ENCODE data around the gene PIK3R2. TPM values are rescaled to one million over a fixed set of nuclear protein-coding genes. Genes with fewer than 3 reads are reported as not detected.

PIK3R2 gene
- 1.0 to 16.9 TPM (median 11.6 TPM) in 5 replicates for total RNA-seq (2022; extraction: Qiagen RNA extraction; ENCODE audit: low read depth)

DNA sequence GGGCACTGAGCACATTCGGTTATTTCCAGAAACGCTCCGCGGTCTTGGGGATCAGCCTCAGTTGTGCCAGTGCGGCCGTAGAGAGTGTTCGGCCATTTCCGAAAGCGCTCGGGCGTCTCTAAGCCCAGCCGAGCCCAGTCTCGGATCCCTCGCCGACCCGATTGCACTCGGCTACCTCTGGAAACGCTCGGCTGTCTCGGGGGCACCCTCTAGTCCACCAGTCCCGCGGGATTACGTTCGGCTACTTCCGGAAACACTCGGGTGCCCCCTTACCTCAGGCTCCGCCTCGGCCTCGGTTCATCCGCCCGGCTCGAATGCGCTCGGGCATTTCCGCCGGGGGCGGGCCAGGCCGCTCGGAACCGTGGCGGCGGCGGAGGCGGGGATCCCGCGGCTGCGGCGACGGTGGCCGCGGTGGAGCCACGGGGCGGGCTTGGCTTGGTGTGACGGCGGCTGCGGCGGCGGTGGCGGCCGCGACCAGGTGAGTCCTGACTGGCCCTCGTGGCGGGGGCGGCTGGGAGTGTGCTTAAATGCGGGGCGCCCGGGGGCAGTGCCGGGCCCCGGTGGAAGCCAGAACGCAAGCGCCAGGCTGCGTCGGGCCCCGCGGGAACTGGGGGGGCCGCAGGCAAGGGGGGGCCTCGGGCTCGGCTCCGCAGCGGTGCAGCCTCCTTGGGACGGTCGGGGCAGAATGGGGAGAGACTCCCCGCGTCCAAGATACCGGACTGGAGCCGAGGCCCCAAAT is at the start of gene PIK3R2:
TSS of gene PIK3R2 (plus strand) at position 347 of the 739 bp plus-strand sequence. CDS start 2,717 bp downstream, outside the sequence.

DNA sequence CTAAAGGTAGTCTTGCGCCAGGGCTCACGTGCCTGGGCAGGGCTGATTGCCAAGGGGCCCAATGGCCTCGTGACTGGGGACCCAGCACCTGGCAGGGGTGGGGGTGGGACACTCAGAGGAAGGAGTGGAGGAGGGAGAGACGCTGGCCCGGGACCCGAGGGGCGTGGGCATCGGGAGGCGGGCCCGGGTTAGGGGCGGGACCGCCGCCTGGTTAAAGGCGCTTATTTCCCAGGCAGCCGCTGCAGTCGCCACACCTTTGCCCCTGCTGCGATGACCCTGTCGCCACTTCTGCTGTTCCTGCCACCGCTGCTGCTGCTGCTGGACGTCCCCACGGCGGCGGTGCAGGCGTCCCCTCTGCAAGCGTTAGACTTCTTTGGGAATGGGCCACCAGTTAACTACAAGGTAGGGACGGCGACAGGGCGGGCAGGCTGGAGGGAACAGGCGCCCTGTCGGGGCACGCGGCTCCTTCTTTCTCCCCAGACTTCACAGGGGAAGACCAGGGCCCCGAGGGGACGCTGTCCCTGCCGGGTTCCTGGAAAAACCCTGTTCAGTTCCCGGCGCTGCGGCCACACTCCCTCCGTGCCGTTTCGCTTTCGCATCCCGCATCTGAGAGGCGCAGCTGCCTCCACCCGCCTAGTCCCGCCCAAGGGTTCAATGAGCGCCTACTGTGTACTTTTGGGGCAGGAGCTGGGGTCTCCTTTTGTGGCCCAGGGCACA is 20.8 kb downstream of the PIK3R2 start, which contains the start of gene IFI30:
TSS of gene IFI30 (plus strand) at position 242 of the 717 bp plus-strand sequence. CDS start at position 271, 29 bp downstream.

GRCh38 chr19:18192673-18193387 is 39.9 kb downstream of the PIK3R2 start, which contains the start of gene MPV17L2:
Gene MPV17L2 (plus strand): TSS chr19:18193218. CDS start chr19:18193282, 64 bp downstream.

GRCh38 chr19:18203863-18204393 is 51.0 kb downstream of the PIK3R2 start, which contains the start of gene RAB3A:
Gene RAB3A (minus strand): TSS chr19:18204042. CDS start chr19:18202740, 1,302 bp downstream.

Other genes starting within 250 kb of the PIK3R2 start
- gene CCDC124, start 220.1 kb upstream of the PIK3R2 start, total RNA-seq (2022; extraction: Qiagen RNA extraction; ENCODE audit: low read depth) = 93.4 to 129 TPM (median 120 TPM) in 5 replicates
- gene KCNN1, start 186.1 kb upstream of the PIK3R2 start, total RNA-seq (2022; extraction: Qiagen RNA extraction; ENCODE audit: low read depth) = 0.12 to 0.98 TPM (median 0.48 TPM) in 5 replicates
- 24.7 to 40.0 TPM (median 38.1 TPM) in 5 replicates for gene ARRDC2, start 145.0 kb upstream of the PIK3R2 start, total RNA-seq (2022; extraction: Qiagen RNA extraction; ENCODE audit: low read depth)
- not detected in 5 replicates for gene IL12RB1, start 66.2 kb upstream of the PIK3R2 start, total RNA-seq (2022; extraction: Qiagen RNA extraction; ENCODE audit: low read depth)
- 1.9 to 2.6 TPM (median 2.3 TPM) in 5 replicates for gene MAST3, start 55.4 kb upstream of the PIK3R2 start, total RNA-seq (2022; extraction: Qiagen RNA extraction; ENCODE audit: low read depth)
- gene IFI30, start 20.6 kb downstream of the PIK3R2 start, total RNA-seq (2022; extraction: Qiagen RNA extraction; ENCODE audit: low read depth) = 7.9 to 26.4 TPM (median 16.4 TPM) in 5 replicates
- gene MPV17L2, start 40.1 kb downstream of the PIK3R2 start, total RNA-seq (2022; extraction: Qiagen RNA extraction; ENCODE audit: low read depth) = 6.7 to 12.9 TPM (median 12.3 TPM) in 5 replicates
- 0.50 to 1.3 TPM (median 0.95 TPM) in 5 replicates for gene RAB3A, start 50.9 kb downstream of the PIK3R2 start, total RNA-seq (2022; extraction: Qiagen RNA extraction; ENCODE audit: low read depth)
- 0.12 to 0.99 TPM (median 0.14 TPM) in 3 of 5 replicates, not detected in the others for gene PDE4C, start 73.3 kb downstream of the PIK3R2 start, total RNA-seq (2022; extraction: Qiagen RNA extraction; ENCODE audit: low read depth)
- gene IQCN, start 121.3 kb downstream of the PIK3R2 start, total RNA-seq (2022; extraction: Qiagen RNA extraction; ENCODE audit: low read depth) = 0.61 to 0.98 TPM (median 0.72 TPM) in 5 replicates
- 22.6 to 65.5 TPM (median 54.9 TPM) in 5 replicates for gene JUND, start 128.5 kb downstream of the PIK3R2 start, total RNA-seq (2022; extraction: Qiagen RNA extraction; ENCODE audit: low read depth)
- 200 to 249 TPM (median 235 TPM) in 5 replicates for gene LSM4, start 169.9 kb downstream of the PIK3R2 start, total RNA-seq (2022; extraction: Qiagen RNA extraction; ENCODE audit: low read depth)
- 1.6 to 3.2 TPM (median 2.6 TPM) in 5 replicates for gene PGPEP1, start 187.4 kb downstream of the PIK3R2 start, total RNA-seq (2022; extraction: Qiagen RNA extraction; ENCODE audit: low read depth)
- 15.2 to 41.1 TPM (median 30.8 TPM) in 5 replicates for gene GDF15, start 233.0 kb downstream of the PIK3R2 start, total RNA-seq (2022; extraction: Qiagen RNA extraction; ENCODE audit: low read depth)
- gene LRRC25, start 244.5 kb downstream of the PIK3R2 start, total RNA-seq (2022; extraction: Qiagen RNA extraction; ENCODE audit: low read depth) = not detected in 5 replicates